Neuron (in vitro differentiated cells): ENCODE results near the gene CEL.
"Not testable (repeated sequence)": the region's sequence is repeated elsewhere in the genome, so short reads cannot be mapped to it uniquely, and the experiment has no call there.

Experiments
- H2AFZ ChIP-seq: one replicate; pipeline ENCODE4 v1.6.1; 2013; ENCODE audit warnings: low read depth, mild to moderate bottlenecking, inconsistent platforms, low read length, moderate library complexity
- H3K27me3 ChIP-seq: one replicate; pipeline ENCODE4 v1.6.1; 2013; ENCODE audit warnings: low read length; ENCODE audit not compliant: insufficient read depth
- H3K36me3 ChIP-seq: one replicate; pipeline ENCODE4 v1.6.1; 2013; ENCODE audit warnings: low read length; ENCODE audit not compliant: insufficient read depth
- H3K4me1 ChIP-seq: one replicate; pipeline ENCODE4 v1.6.1; 2013; ENCODE audit warnings: low read length; ENCODE audit not compliant: insufficient read depth
- H3K4me3 ChIP-seq: 2 replicates; pipeline ENCODE4 v1.5.1; 2013; ENCODE audit warnings: mild to moderate bottlenecking, low read length, moderate library complexity
- H3K9me3 ChIP-seq: one replicate; pipeline ENCODE4 v1.6.1; 2013; ENCODE audit warnings: low read length

The CEL gene

GRCh38 chr9:133061019-133061763 is 590 bp upstream of the CEL start:
- not testable (repeated sequence) for H3K4me3 ChIP-seq, H3K27me3 ChIP-seq, H3K9me3 ChIP-seq, H2AFZ ChIP-seq, H3K4me1 ChIP-seq
- peaks cover 25% of the 10 kb centered on the region for H3K36me3 ChIP-seq

- not testable (repeated sequence) for H2AFZ ChIP-seq, H3K4me1 ChIP-seq, H3K4me3 ChIP-seq, H3K27me3 ChIP-seq, H3K9me3 ChIP-seq
- H3K36me3 ChIP-seq: peaks cover 13% of the 10 kb centered on the region
These were observed 788 bp downstream of the CEL start for GRCh38 chr9:133062569-133062968.

GRCh38 chr9:133063159-133063499 is 1.3 kb downstream of the CEL start:
- peaks cover 7% of the 10 kb centered on the region for H3K36me3 ChIP-seq
- no peak overlapping the region for H2AFZ ChIP-seq
- H3K9me3 ChIP-seq: no peaks in the 10 kb centered on the region
- H3K27me3 ChIP-seq: no peaks in the 10 kb centered on the region
- no peak overlapping the region for H3K4me3 ChIP-seq
- peaks cover 5% of the 10 kb centered on the region for H3K4me1 ChIP-seq

GRCh38 chr9:133063500-133064231 is 1.9 kb downstream of the CEL start:
- Histone ChIP-seq H3K36me3 (peaks cover 6% of the 10 kb centered on the region), H3K4me3 (no peak overlapping the region), H3K9me3 (no peaks in the 10 kb centered on the region), H2AFZ (no peak overlapping the region), H3K27me3 (no peaks in the 10 kb centered on the region), H3K4me1 (peaks cover 5% of the 10 kb centered on the region)

GRCh38 chr9:133064241-133065069 is 2.7 kb downstream of the CEL start:
- H2AFZ ChIP-seq: no peak overlapping the region
- H3K36me3 ChIP-seq: peaks cover 2% of the 10 kb centered on the region
- peaks cover 5% of the 10 kb centered on the region for H3K4me1 ChIP-seq
- H3K4me3 ChIP-seq: no peak overlapping the region
- H3K27me3 ChIP-seq: no peaks in the 10 kb centered on the region
- H3K9me3 ChIP-seq: no peaks in the 10 kb centered on the region

- Histone ChIP-seq H3K27me3 (no peaks in the 10 kb centered on the region), H3K36me3 (peaks cover 2% of the 10 kb centered on the region), H3K9me3 (no peaks in the 10 kb centered on the region), H3K4me1 (peaks cover 5% of the 10 kb centered on the region), H3K4me3 (no peak overlapping the region), H2AFZ (no peak overlapping the region)
These were observed 3.2 kb downstream of the CEL start for GRCh38 chr9:133065070-133065388.

- no peaks in the 10 kb centered on the region for H3K4me1 ChIP-seq
- H3K9me3 ChIP-seq: no peaks in the 10 kb centered on the region
- peaks cover 2% of the 10 kb centered on the region for H3K36me3 ChIP-seq
- H3K27me3 ChIP-seq: no peaks in the 10 kb centered on the region
- no peak overlapping the region for H2AFZ ChIP-seq
- H3K4me3 ChIP-seq: no peak overlapping the region
These were observed 4.6 kb downstream of the CEL start for GRCh38 chr9:133066181-133066983.

- Histone ChIP-seq H3K36me3 (peaks cover 2% of the 10 kb centered on the region), H3K4me3 (no peak overlapping the region), H2AFZ (no peak overlapping the region), H3K27me3 (no peaks in the 10 kb centered on the region), H3K4me1 (no peaks in the 10 kb centered on the region), H3K9me3 (no peaks in the 10 kb centered on the region)
These were observed 5.2 kb downstream of the CEL start for GRCh38 chr9:133067006-133067405.

- H3K36me3 ChIP-seq: peaks cover 2% of the 10 kb centered on the region
- no peaks in the 10 kb centered on the region for H3K4me1 ChIP-seq
- no peak overlapping the region for H3K4me3 ChIP-seq
- H3K9me3 ChIP-seq: no peaks in the 10 kb centered on the region
- no peak overlapping the region for H2AFZ ChIP-seq
- no peaks in the 10 kb centered on the region for H3K27me3 ChIP-seq
These were observed 6.0 kb downstream of the CEL start for GRCh38 chr9:133067813-133068212.

GRCh38 chr9:133068431-133068830 is 6.7 kb downstream of the CEL start:
- H3K27me3 ChIP-seq, H3K9me3 ChIP-seq, H2AFZ ChIP-seq, H3K4me1 ChIP-seq, H3K36me3 ChIP-seq, H3K4me3 ChIP-seq: not testable (repeated sequence)

GRCh38 chr9:133070500-133070961 is 8.8 kb downstream of the CEL start:
- not testable (repeated sequence) for H3K4me1 ChIP-seq, H3K27me3 ChIP-seq, H2AFZ ChIP-seq, H3K4me3 ChIP-seq, H3K36me3 ChIP-seq, H3K9me3 ChIP-seq

GRCh38 chr9:133070985-133071384 is 9.2 kb downstream of the CEL start:
- H3K4me3 ChIP-seq, H3K36me3 ChIP-seq, H3K9me3 ChIP-seq, H2AFZ ChIP-seq, H3K27me3 ChIP-seq, H3K4me1 ChIP-seq: not testable (repeated sequence)
